ENCODE measurements around the gene TRPV2. TPM values are rescaled to one million over a fixed set of nuclear protein-coding genes. Genes with fewer than 3 reads are reported as not detected.

The TRPV2 gene
- polyA plus RNA-seq, 6 donors from 2014 or later, result 36.2 to 59.9 (median 44.0) TPM

DNA sequence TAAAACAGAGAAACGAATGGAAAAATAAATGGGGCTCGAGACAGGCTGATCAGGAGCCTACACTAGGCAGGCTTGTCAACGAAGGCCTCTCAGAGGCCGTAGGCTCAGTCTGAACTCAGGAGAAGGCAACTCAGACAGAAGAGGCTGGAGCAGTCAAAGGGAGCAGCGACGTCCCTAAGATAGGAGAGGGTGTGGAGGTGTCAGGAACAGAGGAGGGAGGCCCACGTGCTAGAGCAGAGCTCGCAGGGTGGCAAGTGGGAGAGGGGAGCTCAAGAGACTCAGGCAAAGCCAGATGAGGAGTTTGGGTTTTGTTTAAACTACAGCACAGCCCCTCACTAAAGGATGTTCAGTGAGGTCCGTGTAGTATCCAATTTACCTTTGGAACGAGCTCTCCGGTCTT lies 43.9 kb downstream of the TRPV2 start:
- ATAC-seq (ENCODE audit: low read depth in 2 of 2) (no peak), DNase-seq (no peak)
- Mint-ChIP-seq H3K27me3 (no peaks in the 10 kb centered on the region), H3K4me1 (no peaks in the 10 kb centered on the region), H3K4me3 (no peak overlapping the region), H3K36me3 (no peaks in the 10 kb centered on the region), H3K27ac (peak overlapping the region in 4 of 6 donors; percentile 12 to 86 (median 32)), H3K9me3 (no peaks in the 10 kb centered on the region)

GRCh38 chr17:16459855-16460550 lies 44.6 kb downstream of the TRPV2 start:
- Mint-ChIP-seq H3K4me3 (no peak overlapping the region), H3K4me1 (no peaks in the 10 kb centered on the region), H3K9me3 (no peaks in the 10 kb centered on the region), H3K27me3 (no peaks in the 10 kb centered on the region), H3K27ac (no peak overlapping the region), H3K36me3 (no peaks in the 10 kb centered on the region)
- DNase-seq, result no peak
- ATAC-seq (ENCODE audit: low read depth in 2 of 2), result no peak

- Mint-ChIP-seq H3K36me3 (no peaks in the 10 kb centered on the region), H3K4me1 (no peaks in the 10 kb centered on the region), H3K27me3 (no peaks in the 10 kb centered on the region), H3K27ac (no peak overlapping the region), H3K4me3 (no peak overlapping the region), H3K9me3 (no peaks in the 10 kb centered on the region)
- ATAC-seq (ENCODE audit: low read depth in 2 of 2) (no peak), DNase-seq (no peak)
Measured at GRCh38 chr17:16460796-16461605, 45.6 kb downstream of the TRPV2 start.

DNA sequence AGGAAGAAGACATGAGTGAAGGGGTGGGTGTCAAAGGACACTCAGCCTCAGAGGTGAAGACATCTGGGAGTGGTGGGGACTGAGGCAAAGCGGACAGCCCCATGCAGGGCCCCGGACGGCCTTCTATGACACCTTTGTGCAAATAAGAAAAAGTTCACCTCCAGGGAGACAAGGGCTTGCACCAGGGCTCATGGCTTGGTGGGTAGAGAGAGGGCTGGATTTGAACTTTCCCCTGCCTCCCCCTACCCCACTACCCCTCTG lies 46.2 kb downstream of the TRPV2 start:
- DNase-seq (no peak), ATAC-seq (ENCODE audit: low read depth in 2 of 2) (no peak)
- Mint-ChIP-seq H3K9me3 (no peaks in the 10 kb centered on the region), H3K36me3 (no peaks in the 10 kb centered on the region), H3K4me3 (no peak overlapping the region), H3K4me1 (no peaks in the 10 kb centered on the region), H3K27me3 (no peaks in the 10 kb centered on the region), H3K27ac (no peak overlapping the region)

GRCh38 chr17:16462070-16462864 lies 46.9 kb downstream of the TRPV2 start:
- Mint-ChIP-seq H3K27me3 (no peaks in the 10 kb centered on the region), H3K9me3 (no peaks in the 10 kb centered on the region), H3K27ac (peak overlapping the region in 1 of 6 donors; percentile 34), H3K4me3 (peak overlapping the region in 2 of 8 donors; percentile 51 to 52), H3K36me3 (no peaks in the 10 kb centered on the region), H3K4me1 (no peaks in the 10 kb centered on the region)
- ATAC-seq (ENCODE audit: low read depth in 2 of 2), result no peak
- DNase-seq, result no peak

- H3K27ac Mint-ChIP-seq, result no peak overlapping the region
- no peak overlapping the region for H3K4me3 Mint-ChIP-seq
- no peak for DNase-seq
- no peak for ATAC-seq (ENCODE audit: low read depth in 2 of 2)
- no peaks in the 10 kb centered on the region for H3K36me3 Mint-ChIP-seq
- H3K27me3 Mint-ChIP-seq, result no peaks in the 10 kb centered on the region
- no peaks in the 10 kb centered on the region for H3K9me3 Mint-ChIP-seq
- H3K4me1 Mint-ChIP-seq, result no peaks in the 10 kb centered on the region
Measured at GRCh38 chr17:16463358-16464302, 48.3 kb downstream of the TRPV2 start.

DNA sequence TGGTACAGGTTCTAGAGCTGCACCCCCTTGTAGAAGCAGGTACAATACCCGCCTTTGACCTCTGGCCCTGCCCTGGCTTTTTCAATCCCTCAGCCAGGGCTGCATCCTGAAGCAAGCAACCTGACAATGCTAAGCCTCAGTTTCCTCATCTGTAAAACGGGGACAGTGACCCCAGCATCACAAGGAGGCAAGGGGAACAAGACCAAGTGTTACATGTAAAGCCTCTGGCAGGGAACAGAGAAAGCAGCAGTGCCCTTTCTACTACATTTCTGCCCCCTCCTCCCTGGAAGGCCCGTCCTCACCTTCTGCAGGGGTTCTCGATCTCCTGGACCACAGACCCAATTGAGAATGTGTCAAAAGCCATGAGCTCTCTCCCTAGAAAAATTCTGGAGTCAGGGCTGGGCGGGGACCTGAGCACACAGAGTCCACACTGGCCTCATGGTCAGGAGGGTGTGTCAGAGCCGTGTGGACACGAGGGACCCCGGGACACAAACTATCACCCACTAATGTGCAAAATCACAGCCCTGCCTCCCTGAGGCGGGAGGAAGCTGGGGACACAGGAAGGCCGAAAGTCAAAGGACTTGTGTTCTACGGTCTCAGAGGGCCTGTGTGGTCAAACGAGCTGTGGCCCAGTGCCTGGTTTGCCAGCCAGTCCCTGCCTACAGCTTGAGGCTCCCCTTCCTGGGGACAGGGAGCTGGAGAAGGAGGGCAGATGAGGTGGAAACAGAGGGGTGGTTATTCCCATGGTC lies 49.1 kb downstream of the TRPV2 start:
- Mint-ChIP-seq H3K9me3 (no peaks in the 10 kb centered on the region), H3K4me1 (no peaks in the 10 kb centered on the region), H3K36me3 (no peaks in the 10 kb centered on the region), H3K4me3 (no peak overlapping the region), H3K27me3 (no peaks in the 10 kb centered on the region), H3K27ac (no peak overlapping the region)
- ATAC-seq (ENCODE audit: low read depth in 2 of 2) (no peak), DNase-seq (no peak)

- Mint-ChIP-seq H3K36me3 (no peaks in the 10 kb centered on the region), H3K4me3 (no peak overlapping the region), H3K27ac (peak overlapping the region in 1 of 6 donors; percentile 78), H3K9me3 (no peaks in the 10 kb centered on the region), H3K27me3 (no peaks in the 10 kb centered on the region), H3K4me1 (no peaks in the 10 kb centered on the region)
- DNase-seq, result no peak
- no peak for ATAC-seq (ENCODE audit: low read depth in 2 of 2)
Measured at GRCh38 chr17:16465052-16465312, 49.6 kb downstream of the TRPV2 start.

DNA sequence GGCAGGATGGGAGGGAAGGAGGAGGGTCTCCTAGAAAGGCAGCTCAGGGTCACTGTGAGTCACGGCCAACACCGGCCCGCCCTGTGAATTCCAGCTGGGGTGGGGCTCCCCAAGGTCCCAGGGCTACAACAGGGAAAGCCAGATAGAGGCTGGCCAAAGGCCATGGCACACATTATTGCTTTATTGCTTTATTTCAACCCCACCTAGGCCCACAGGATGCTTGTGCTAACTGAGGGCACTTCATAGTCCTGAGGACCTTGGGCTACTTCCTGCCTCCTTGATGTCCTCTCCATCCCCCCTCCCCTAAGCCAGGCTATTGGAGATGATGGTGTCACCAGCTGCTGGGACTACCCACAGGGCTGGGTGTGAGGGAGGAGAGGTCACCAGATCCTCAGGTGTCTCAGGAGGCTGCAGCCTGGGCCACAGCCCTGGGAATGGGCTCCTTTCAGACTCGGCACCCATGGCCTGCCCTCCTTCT lies 50.5 kb downstream of the TRPV2 start:
- no peak for DNase-seq
- Mint-ChIP-seq H3K4me3 (no peak overlapping the region), H3K27ac (no peak overlapping the region), H3K36me3 (no peaks in the 10 kb centered on the region), H3K4me1 (no peaks in the 10 kb centered on the region), H3K9me3 (no peaks in the 10 kb centered on the region), H3K27me3 (no peaks in the 10 kb centered on the region)
- ATAC-seq (ENCODE audit: low read depth in 2 of 2), result no peak

GRCh38 chr17:16466407-16466806 lies 51.0 kb downstream of the TRPV2 start:
- ATAC-seq (ENCODE audit: low read depth in 2 of 2) (no peak), DNase-seq (no peak)
- no peak overlapping the region for H3K4me3 Mint-ChIP-seq
- H3K9me3 Mint-ChIP-seq, result no peaks in the 10 kb centered on the region
- no peaks in the 10 kb centered on the region for H3K4me1 Mint-ChIP-seq
- H3K27me3 Mint-ChIP-seq, result no peaks in the 10 kb centered on the region
- no peak overlapping the region for H3K27ac Mint-ChIP-seq
- no peaks in the 10 kb centered on the region for H3K36me3 Mint-ChIP-seq

DNA sequence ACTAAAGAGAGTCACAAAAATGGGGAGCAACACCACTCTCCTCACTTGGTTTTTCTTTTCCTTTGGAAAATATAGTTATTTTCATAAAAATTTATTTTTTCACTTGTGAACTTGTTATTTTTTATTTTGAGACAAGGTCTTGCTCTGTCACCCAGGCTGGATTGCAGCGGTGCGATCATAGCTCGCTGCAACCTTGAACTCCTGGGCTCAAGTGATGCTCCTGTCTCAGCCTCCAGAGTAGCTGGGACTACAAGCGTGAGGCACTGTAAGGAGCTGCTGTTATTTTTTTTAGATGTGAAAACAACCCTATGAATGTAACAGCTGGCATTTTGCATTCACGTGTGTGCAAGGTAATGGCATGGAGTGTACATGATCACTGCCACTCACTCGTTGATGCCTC lies 51.7 kb downstream of the TRPV2 start:
- Mint-ChIP-seq H3K9me3 (no peaks in the 10 kb centered on the region), H3K4me3 (no peak overlapping the region), H3K27me3 (no peaks in the 10 kb centered on the region), H3K36me3 (no peaks in the 10 kb centered on the region), H3K4me1 (peaks cover 0 to 4% (median 0%) of the 10 kb centered on the region in 3 donors), H3K27ac (no peak overlapping the region)
- DNase-seq (no peak), ATAC-seq (ENCODE audit: low read depth in 2 of 2) (no peak)

GRCh38 chr17:16467886-16468285 lies 52.5 kb downstream of the TRPV2 start:
- Mint-ChIP-seq H3K36me3 (no peaks in the 10 kb centered on the region), H3K27ac (peak overlapping the region in 1 of 6 donors; percentile 36), H3K4me3 (no peak overlapping the region), H3K4me1 (peaks cover 0 to 4% (median 0%) of the 10 kb centered on the region in 3 donors), H3K9me3 (no peaks in the 10 kb centered on the region), H3K27me3 (no peaks in the 10 kb centered on the region)
- DNase-seq (no peak), ATAC-seq (ENCODE audit: low read depth in 2 of 2) (no peak)

All from naive B cell (primary cell).